HEK293 (cell line): ENCODE data around the gene DBF4B.

ENCODE experiments used
- CTCF ChIA-PET: fragments of 350-600 bp; formaldehyde crosslinking; extraction: SDS; loops from one replicate; lab custom pipeline; 2021; ENCODE audit warnings: antibody characterized with exemption; lab: Yijun Ruan, JAX
- POLR2A ChIA-PET: fragments of 300-600 bp; formaldehyde crosslinking; extraction: SDS; loops from one replicate; lab custom pipeline; 2020; ENCODE audit warnings: antibody characterized with exemption, inconsistent platforms; lab: Yijun Ruan, JAX
- H3K27ac ChIP-seq: fragments of 200-500 bp; sonication (Bioruptor generic); 2 replicates; pipeline ENCODE4 v1.5.1; 2014; ENCODE audit warnings: low read depth, low read length, control low read depth, inconsistent platforms; ENCODE audit errors: extremely low read depth
- H3K36me3 ChIP-seq, 2 experiments: fragments of 200-500 bp in 1 of 2; sonication (Bioruptor generic) in 1 of 2; 1 replicate in 1 of 2; 2 replicates in 1 of 2; pipeline ENCODE4 v1.5.1; 2014 to 2017; ENCODE audit warnings: inconsistent platforms in 2 of 2, low read length in 2 of 2; ENCODE audit not compliant: control insufficient read depth in 2 of 2, insufficient read depth in 1 of 2
- H3K4me1 ChIP-seq: fragments of 200-500 bp; sonication (Bioruptor generic); 2 replicates; pipeline ENCODE4 v1.5.1; 2014; ENCODE audit warnings: mild to moderate bottlenecking, low read length, inconsistent platforms; ENCODE audit not compliant: control insufficient read depth, insufficient read depth
- H3K4me3 ChIP-seq: 2 replicates; pipeline ENCODE4 v1.5.1; 2011; ENCODE audit warnings: low read depth, mild to moderate bottlenecking, control low read depth, low read length, moderate library complexity
- H3K9me3 ChIP-seq: fragments of 200-500 bp; sonication (Bioruptor generic); 2 replicates; pipeline ENCODE4 v1.5.1; 2014; ENCODE audit warnings: low read depth, low read length, inconsistent platforms; ENCODE audit not compliant: control insufficient read depth, insufficient read depth
- EGR2 ChIP-seq: fragments of 450-650 bp; formaldehyde crosslinking; IDR thresholded peaks from 2 replicates; pipeline ENCODE4 v1.5.1; 2016; ENCODE audit warnings: low read depth, missing biosample characterization, missing genetic modification characterization
- GLIS2 ChIP-seq: fragments of 450-650 bp; formaldehyde crosslinking; IDR thresholded peaks from 2 replicates; pipeline ENCODE4 v1.5.1; 2016; ENCODE audit warnings: missing biosample characterization, missing genetic modification characterization
- KLF1 ChIP-seq: fragments of 450-650 bp; formaldehyde crosslinking; IDR thresholded peaks from 2 replicates; pipeline ENCODE4 v1.5.1; 2016; ENCODE audit warnings: missing biosample characterization, missing genetic modification characterization
- KLF10 ChIP-seq: fragments of 450-650 bp; IDR thresholded peaks from 2 replicates; pipeline ENCODE4 v1.5.1; 2018; ENCODE audit warnings: missing biosample characterization, mild to moderate bottlenecking, missing genetic modification characterization
- KLF9 ChIP-seq: fragments of 450-650 bp; formaldehyde crosslinking; IDR thresholded peaks from 2 replicates; pipeline ENCODE4 v1.5.1; 2016; ENCODE audit warnings: missing biosample characterization, missing genetic modification characterization, low read depth
- RBAK ChIP-seq: fragments of 450-650 bp; formaldehyde crosslinking; IDR thresholded peaks from 2 replicates; pipeline ENCODE4 v1.5.1; 2016; ENCODE audit warnings: missing biosample characterization, missing genetic modification characterization
- SP3 ChIP-seq: fragments of 450-650 bp; formaldehyde crosslinking; IDR thresholded peaks from 2 replicates; pipeline ENCODE4 v1.5.1; 2016; ENCODE audit warnings: missing biosample characterization, missing genetic modification characterization
- ZFHX2 ChIP-seq: fragments of 450-650 bp; formaldehyde crosslinking; conservative IDR thresholded peaks from 2 replicates; pipeline ENCODE4 v1.5.1; 2016; ENCODE audit warnings: missing biosample characterization, missing genetic modification characterization
- ZNF16 ChIP-seq: fragments of 450-650 bp; formaldehyde crosslinking; IDR thresholded peaks from 2 replicates; pipeline ENCODE4 v1.5.1; 2016; ENCODE audit warnings: low read depth, missing biosample characterization, missing genetic modification characterization
- ZNF169 ChIP-seq: fragments of 450-650 bp; formaldehyde crosslinking; IDR thresholded peaks from 2 replicates; pipeline ENCODE4 v1.5.1; 2016; ENCODE audit warnings: missing biosample characterization, missing genetic modification characterization
- ZNF214 ChIP-seq: fragments of 450-650 bp; formaldehyde crosslinking; IDR thresholded peaks from 2 replicates; pipeline ENCODE4 v1.5.1; 2017; ENCODE audit warnings: missing biosample characterization, mild to moderate bottlenecking, missing genetic modification characterization, borderline replicate concordance
- ZNF239 ChIP-seq: fragments of 450-650 bp; formaldehyde crosslinking; IDR thresholded peaks from 2 replicates; pipeline ENCODE4 v1.5.1; 2016; ENCODE audit warnings: missing biosample characterization, missing genetic modification characterization
- ZNF266 ChIP-seq: fragments of 450-650 bp; formaldehyde crosslinking; IDR thresholded peaks from 2 replicates; pipeline ENCODE4 v1.5.1; 2016; ENCODE audit warnings: missing biosample characterization, missing genetic modification characterization, low read depth
- ZNF324 ChIP-seq: fragments of 450-650 bp; formaldehyde crosslinking; IDR thresholded peaks from 2 replicates; pipeline ENCODE4 v1.5.1; 2016; ENCODE audit warnings: missing biosample characterization, missing genetic modification characterization
- ZNF398 ChIP-seq: fragments of 450-650 bp; formaldehyde crosslinking; IDR thresholded peaks from 2 replicates; pipeline ENCODE4 v1.5.1; 2017; ENCODE audit warnings: missing biosample characterization, missing genetic modification characterization
- ZNF544 ChIP-seq: fragments of 450-650 bp; formaldehyde crosslinking; IDR thresholded peaks from 2 replicates; pipeline ENCODE4 v1.5.0; 2017; ENCODE audit warnings: missing biosample characterization, missing genetic modification characterization
- ZNF600 ChIP-seq: fragments of 450-650 bp; formaldehyde crosslinking; IDR thresholded peaks from 2 replicates; pipeline ENCODE4 v1.5.1; 2016; ENCODE audit warnings: missing biosample characterization, missing genetic modification characterization
- ZNF629 ChIP-seq: fragments of 450-650 bp; formaldehyde crosslinking; IDR thresholded peaks from 2 replicates; pipeline ENCODE4 v1.5.1; 2017; ENCODE audit warnings: missing biosample characterization, missing genetic modification characterization
- ZNF654 ChIP-seq: fragments of 450-650 bp; formaldehyde crosslinking; IDR thresholded peaks from 2 replicates; pipeline ENCODE4 v1.5.1; 2016; ENCODE audit warnings: low read depth, missing biosample characterization, missing genetic modification characterization
- ZNF660 ChIP-seq: fragments of 450-650 bp; IDR thresholded peaks from 2 replicates; pipeline ENCODE4 v1.5.1; 2018; ENCODE audit warnings: missing biosample characterization, mild to moderate bottlenecking, missing genetic modification characterization
- TF ChIP-seq, protein P1 (sequence below): fragments of 450-650 bp; formaldehyde crosslinking; IDR thresholded peaks from 2 replicates; pipeline ENCODE4 v1.5.0; 2017; ENCODE audit warnings: missing biosample characterization, missing genetic modification characterization, borderline replicate concordance
- TF ChIP-seq, protein P2 (sequence below): fragments of 450-650 bp; formaldehyde crosslinking; IDR thresholded peaks from 2 replicates; pipeline ENCODE4 v1.5.1; 2016; ENCODE audit warnings: missing biosample characterization, missing genetic modification characterization

DBF4B gene

GRCh38 chr17:44775136-44775837 lies 66.8 kb downstream of the DBF4B start (continued):
- no peak for TF ChIP-seq KLF10 (tag by site-specific recombination)
- no peak for TF ChIP-seq RBAK
- no peak for TF ChIP-seq ZNF214
- no peak for TF ChIP-seq ZNF239
- peak; percentile 95 for TF ChIP-seq ZNF398 (tag by site-specific recombination)

- H3K27ac ChIP-seq = no peak overlapping the region
- ChIA-PET POLR2A (interaction anchor here (0.5 to 1.8 kb wide), 27 partner anchors 12 to 709 kb away, joined by 3 to 11 read pairs (median 5); partner anchors contain the start of genes EFTUD2, GJC1, HEXIM1 and LSM12), CTCF (interaction anchor here (0.6 to 18.2 kb wide), 27 partner anchors 7 to 1134 kb away, joined by 3 to 461 read pairs (median 3); partner anchors contain the start of genes GJC1 and HIGD1B)
- H3K36me3 ChIP-seq = peaks cover 0 to 14% of the 10 kb centered on the region in 2 experiments; a peak in 1 of 3 replicates
- no peaks in the 10 kb centered on the region for H3K4me1 ChIP-seq
- peak overlapping the region; percentile 27 for H3K4me3 ChIP-seq
- no peaks in the 10 kb centered on the region for H3K9me3 ChIP-seq
- TF ChIP-seq, protein P1, sequence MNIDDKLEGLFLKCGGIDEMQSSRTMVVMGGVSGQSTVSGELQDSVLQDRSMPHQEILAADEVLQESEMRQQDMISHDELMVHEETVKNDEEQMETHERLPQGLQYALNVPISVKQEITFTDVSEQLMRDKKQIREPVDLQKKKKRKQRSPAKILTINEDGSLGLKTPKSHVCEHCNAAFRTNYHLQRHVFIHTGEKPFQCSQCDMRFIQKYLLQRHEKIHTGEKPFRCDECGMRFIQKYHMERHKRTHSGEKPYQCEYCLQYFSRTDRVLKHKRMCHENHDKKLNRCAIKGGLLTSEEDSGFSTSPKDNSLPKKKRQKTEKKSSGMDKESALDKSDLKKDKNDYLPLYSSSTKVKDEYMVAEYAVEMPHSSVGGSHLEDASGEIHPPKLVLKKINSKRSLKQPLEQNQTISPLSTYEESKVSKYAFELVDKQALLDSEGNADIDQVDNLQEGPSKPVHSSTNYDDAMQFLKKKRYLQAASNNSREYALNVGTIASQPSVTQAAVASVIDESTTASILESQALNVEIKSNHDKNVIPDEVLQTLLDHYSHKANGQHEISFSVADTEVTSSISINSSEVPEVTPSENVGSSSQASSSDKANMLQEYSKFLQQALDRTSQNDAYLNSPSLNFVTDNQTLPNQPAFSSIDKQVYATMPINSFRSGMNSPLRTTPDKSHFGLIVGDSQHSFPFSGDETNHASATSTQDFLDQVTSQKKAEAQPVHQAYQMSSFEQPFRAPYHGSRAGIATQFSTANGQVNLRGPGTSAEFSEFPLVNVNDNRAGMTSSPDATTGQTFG = no peak
- TF ChIP-seq, protein P2, sequence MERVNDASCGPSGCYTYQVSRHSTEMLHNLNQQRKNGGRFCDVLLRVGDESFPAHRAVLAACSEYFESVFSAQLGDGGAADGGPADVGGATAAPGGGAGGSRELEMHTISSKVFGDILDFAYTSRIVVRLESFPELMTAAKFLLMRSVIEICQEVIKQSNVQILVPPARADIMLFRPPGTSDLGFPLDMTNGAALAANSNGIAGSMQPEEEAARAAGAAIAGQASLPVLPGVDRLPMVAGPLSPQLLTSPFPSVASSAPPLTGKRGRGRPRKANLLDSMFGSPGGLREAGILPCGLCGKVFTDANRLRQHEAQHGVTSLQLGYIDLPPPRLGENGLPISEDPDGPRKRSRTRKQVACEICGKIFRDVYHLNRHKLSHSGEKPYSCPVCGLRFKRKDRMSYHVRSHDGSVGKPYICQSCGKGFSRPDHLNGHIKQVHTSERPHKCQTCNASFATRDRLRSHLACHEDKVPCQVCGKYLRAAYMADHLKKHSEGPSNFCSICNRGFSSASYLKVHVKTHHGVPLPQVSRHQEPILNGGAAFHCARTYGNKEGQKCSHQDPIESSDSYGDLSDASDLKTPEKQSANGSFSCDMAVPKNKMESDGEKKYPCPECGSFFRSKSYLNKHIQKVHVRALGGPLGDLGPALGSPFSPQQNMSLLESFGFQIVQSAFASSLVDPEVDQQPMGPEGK (tag by site-specific recombination) = peak; percentile 64
- no peak for TF ChIP-seq ZNF324
- TF ChIP-seq ZNF660 (tag by site-specific recombination) = no peak
- TF ChIP-seq ZNF629 = no peak
- TF ChIP-seq ZFHX2 (tag by site-specific recombination) = peak; percentile 92
- TF ChIP-seq SP3 (tag by site-specific recombination) = peak; percentile 97; the same call in 1 of the 2 replicates
- TF ChIP-seq KLF9 (tag by site-specific recombination) = peak; percentile 96
- no peak for TF ChIP-seq ZNF654 (tag by site-specific recombination)
- peak; percentile 16; the same call in 1 of the 2 replicates for TF ChIP-seq KLF1 (tag by site-specific recombination)
- no peak for TF ChIP-seq ZNF16 (tag by site-specific recombination)
- TF ChIP-seq ZNF266 = no peak
- TF ChIP-seq GLIS2 = no peak
- TF ChIP-seq EGR2 (tag by site-specific recombination) = peak; percentile 92
- TF ChIP-seq ZNF169 (tag by site-specific recombination) = no peak
- peak; percentile 33 for TF ChIP-seq ZNF600 (tag by site-specific recombination)
- no peak for TF ChIP-seq ZNF544 (tag by site-specific recombination)
Measured at GRCh38 chr17:44775838-44776621, 67.6 kb downstream of the DBF4B start.
